Measurements from ENCODE around the gene NPAS2.

Gene NPAS2

DNA sequence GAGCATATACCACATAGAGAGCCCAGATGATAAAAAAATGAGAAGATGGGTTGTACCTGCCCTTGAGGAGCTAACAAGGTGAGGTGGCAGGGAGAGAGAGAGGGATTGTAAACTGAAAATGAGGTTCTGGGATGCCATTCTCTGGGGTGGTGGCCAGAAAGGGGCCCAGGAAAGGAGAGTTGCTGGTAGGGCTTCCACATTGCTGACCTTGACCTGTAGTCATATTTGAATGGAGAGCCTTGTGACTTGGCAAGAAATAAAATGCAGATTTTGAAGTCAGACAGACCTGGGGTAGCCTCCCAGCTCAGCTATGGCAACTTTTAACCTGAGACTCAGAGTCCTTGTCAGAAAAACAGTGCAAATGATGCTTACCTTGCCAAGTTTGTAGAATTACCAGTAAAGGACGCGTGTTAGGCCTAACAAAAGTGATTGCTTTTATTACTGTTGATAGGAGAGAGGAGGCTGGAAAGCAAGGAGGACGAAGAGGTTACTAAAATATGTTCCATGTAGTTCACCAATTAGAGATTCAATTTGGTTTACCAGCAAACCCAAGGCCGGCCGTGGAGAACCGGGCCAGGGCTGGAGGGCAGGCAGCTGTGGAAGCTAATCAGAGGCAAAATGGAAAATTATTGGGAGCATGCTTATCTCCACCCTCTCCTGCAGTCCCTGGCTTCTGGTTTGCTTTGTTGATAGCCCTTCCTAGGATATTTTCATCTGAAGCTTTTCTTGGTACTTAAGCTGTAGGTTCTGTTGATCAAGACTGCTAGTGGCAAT lies 3.9 kb downstream of the NPAS2 start:
- Histone ChIP-seq H3K9ac (no peak overlapping the region), H3K4me1 (no peaks in the 10 kb centered on the region), H3K9me3 (replicated peaks in 1 of 11) (peaks cover 32 to 44% (median 37%) of the 10 kb centered on the region in 11 experiments), H3K36me3 (no peaks in the 10 kb centered on the region; a peak in 1 of 22 replicates), H4K20me1 (no peaks in the 10 kb centered on the region), H3K4me3 (no peak overlapping the region), H3K27me3 (peaks cover 19 to 29% (median 26%) of the 10 kb centered on the region in 11 experiments), H3K27ac (no peak overlapping the region), H3K4me2 (no peak overlapping the region)
- no peak for TF ChIP-seq Cebpa-rat (IDR thresholded peaks at IDR 0.05)

DNA sequence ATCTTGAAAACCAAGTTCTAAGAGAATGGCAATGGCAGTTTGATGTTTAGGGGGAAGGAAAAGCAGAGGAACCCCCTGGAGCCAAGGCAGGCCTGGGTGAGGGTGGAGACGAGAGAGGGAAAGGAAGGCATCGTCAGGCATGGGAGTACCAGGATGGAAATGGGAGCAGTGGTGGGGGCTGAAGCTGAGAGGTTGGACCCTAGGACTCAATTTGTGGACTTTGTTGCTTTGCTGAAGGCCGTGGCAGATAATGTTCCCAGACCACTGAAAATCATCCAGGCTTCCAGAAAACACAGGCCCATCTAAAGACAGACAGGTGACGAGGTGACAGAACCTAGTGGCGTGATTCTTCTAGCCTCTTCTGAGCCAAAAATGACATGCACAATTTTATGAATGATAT lies 4.9 kb downstream of the NPAS2 start:
- Histone ChIP-seq H3K9me3 (replicated peaks in 1 of 11) (peaks cover 29 to 47% (median 34%) of the 10 kb centered on the region in 11 experiments), H3K27me3 (peaks cover 12 to 21% (median 18%) of the 10 kb centered on the region in 11 experiments), H3K9ac (no peak overlapping the region), H3K4me3 (no peak overlapping the region), H3K36me3 (no peaks in the 10 kb centered on the region), H3K4me1 (no peaks in the 10 kb centered on the region), H4K20me1 (no peaks in the 10 kb centered on the region), H3K27ac (no peak overlapping the region), H3K4me2 (no peak overlapping the region)
- TF ChIP-seq Cebpa-rat (IDR thresholded peaks at IDR 0.05): no peak

- TF ChIP-seq Cebpa-rat (IDR thresholded peaks at IDR 0.05): no peak
- no peak overlapping the region for H3K27ac ChIP-seq
- H3K27me3 ChIP-seq: peaks cover 0 to 5% (median 2%) of the 10 kb centered on the region in 11 experiments; a peak in 8 of 22 replicates
- peaks cover 16 to 31% (median 21%) of the 10 kb centered on the region in 11 experiments for H3K9me3 ChIP-seq (replicated peaks in 1 of 11)
- H3K4me3 ChIP-seq: no peak overlapping the region
- H3K4me1 ChIP-seq: no peaks in the 10 kb centered on the region
- no peak overlapping the region for H3K9ac ChIP-seq
- H4K20me1 ChIP-seq: no peaks in the 10 kb centered on the region
- no peaks in the 10 kb centered on the region for H3K36me3 ChIP-seq
- H3K4me2 ChIP-seq: no peak overlapping the region
These were observed 6.6 kb downstream of the NPAS2 start for GRCh38 chr2:100826494-100826893.

GRCh38 chr2:100831158-100831750 lies 11.3 kb downstream of the NPAS2 start:
- no peak overlapping the region for H3K4me2 ChIP-seq
- no peaks in the 10 kb centered on the region for H3K27me3 ChIP-seq
- no peaks in the 10 kb centered on the region for H3K36me3 ChIP-seq
- no peak for TF ChIP-seq Cebpa-rat (IDR thresholded peaks at IDR 0.05)
- H3K27ac ChIP-seq: no peak overlapping the region
- H3K9ac ChIP-seq: no peak overlapping the region
- no peaks in the 10 kb centered on the region for H4K20me1 ChIP-seq
- peaks cover 16 to 30% (median 21%) of the 10 kb centered on the region in 11 experiments for H3K9me3 ChIP-seq (replicated peaks in 1 of 11)
- no peak overlapping the region for H3K4me3 ChIP-seq
- peaks cover 0 to 16% (median 0%) of the 10 kb centered on the region in 10 experiments; a peak in 6 of 20 replicates for H3K4me1 ChIP-seq

DNA sequence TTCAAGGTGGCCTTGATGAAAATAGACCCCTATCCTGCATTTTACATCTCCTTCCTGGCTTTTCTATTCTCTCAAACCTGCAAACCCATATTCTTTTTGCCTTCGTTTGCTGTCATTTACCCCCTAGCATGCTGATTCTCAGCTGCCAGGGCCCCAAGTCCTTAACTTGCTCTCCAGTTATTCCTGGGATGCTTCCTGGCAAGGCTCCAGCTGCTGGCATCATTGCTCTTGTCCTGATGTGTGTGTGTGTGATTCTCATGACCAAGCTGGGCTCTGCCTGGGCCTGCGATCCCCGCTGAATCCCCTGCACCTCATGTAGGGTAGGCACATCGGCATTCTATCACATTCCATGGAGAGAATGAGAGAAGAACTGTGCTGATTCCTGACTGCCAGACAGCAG lies 11.9 kb downstream of the NPAS2 start:
- TF ChIP-seq Cebpa-rat (IDR thresholded peaks at IDR 0.05): no peak
- Histone ChIP-seq H3K9ac (no peak overlapping the region), H3K9me3 (replicated peaks in 1 of 11) (peaks cover 16 to 30% (median 21%) of the 10 kb centered on the region in 11 experiments), H3K27ac (no peak overlapping the region), H3K4me2 (no peak overlapping the region), H3K36me3 (no peaks in the 10 kb centered on the region), H3K4me3 (no peak overlapping the region), H4K20me1 (no peaks in the 10 kb centered on the region), H3K27me3 (no peaks in the 10 kb centered on the region), H3K4me1 (peaks cover 0 to 16% (median 0%) of the 10 kb centered on the region in 10 experiments; a peak in 6 of 20 replicates)

GRCh38 chr2:100832885-100833284 lies 12.9 kb downstream of the NPAS2 start:
- H3K36me3 ChIP-seq: no peaks in the 10 kb centered on the region
- H4K20me1 ChIP-seq: no peaks in the 10 kb centered on the region

GRCh38 chr2:100833331-100833730 lies 13.4 kb downstream of the NPAS2 start:
- no peak for TF ChIP-seq Cebpa-rat (IDR thresholded peaks at IDR 0.05)
- Histone ChIP-seq H3K9me3 (replicated peaks in 1 of 11) (peaks cover 6 to 15% (median 9%) of the 10 kb centered on the region in 11 experiments), H3K27me3 (no peaks in the 10 kb centered on the region), H3K27ac (no peak overlapping the region), H4K20me1 (no peaks in the 10 kb centered on the region), H3K4me1 (peaks cover 0 to 16% (median 0%) of the 10 kb centered on the region in 10 experiments; a peak in 6 of 20 replicates), H3K4me2 (no peak overlapping the region), H3K9ac (no peak overlapping the region), H3K4me3 (no peak overlapping the region), H3K36me3 (no peaks in the 10 kb centered on the region)

More at GRCh38 chr2:100832885-100833284, 12.9 kb downstream of the NPAS2 start:
- no peak for TF ChIP-seq Cebpa-rat (IDR thresholded peaks at IDR 0.05)
- Histone ChIP-seq H3K4me3 (no peak overlapping the region), H3K27me3 (no peaks in the 10 kb centered on the region), H3K4me2 (no peak overlapping the region), H3K27ac (no peak overlapping the region), H3K9me3 (replicated peaks in 1 of 11) (peaks cover 11 to 20% (median 14%) of the 10 kb centered on the region in 11 experiments), H3K9ac (no peak overlapping the region), H3K4me1 (peaks cover 0 to 16% (median 0%) of the 10 kb centered on the region in 10 experiments; a peak in 6 of 20 replicates)

- peaks cover 0 to 7% (median under 1%) of the 10 kb centered on the region in 11 experiments; a peak in 9 of 22 replicates for H3K9me3 ChIP-seq (replicated peaks in 1 of 11)
- no peaks in the 10 kb centered on the region for H3K27me3 ChIP-seq
- no peaks in the 10 kb centered on the region for H3K36me3 ChIP-seq
These were observed 14.3 kb downstream of the NPAS2 start for GRCh38 chr2:100834221-100834620.

DNA sequence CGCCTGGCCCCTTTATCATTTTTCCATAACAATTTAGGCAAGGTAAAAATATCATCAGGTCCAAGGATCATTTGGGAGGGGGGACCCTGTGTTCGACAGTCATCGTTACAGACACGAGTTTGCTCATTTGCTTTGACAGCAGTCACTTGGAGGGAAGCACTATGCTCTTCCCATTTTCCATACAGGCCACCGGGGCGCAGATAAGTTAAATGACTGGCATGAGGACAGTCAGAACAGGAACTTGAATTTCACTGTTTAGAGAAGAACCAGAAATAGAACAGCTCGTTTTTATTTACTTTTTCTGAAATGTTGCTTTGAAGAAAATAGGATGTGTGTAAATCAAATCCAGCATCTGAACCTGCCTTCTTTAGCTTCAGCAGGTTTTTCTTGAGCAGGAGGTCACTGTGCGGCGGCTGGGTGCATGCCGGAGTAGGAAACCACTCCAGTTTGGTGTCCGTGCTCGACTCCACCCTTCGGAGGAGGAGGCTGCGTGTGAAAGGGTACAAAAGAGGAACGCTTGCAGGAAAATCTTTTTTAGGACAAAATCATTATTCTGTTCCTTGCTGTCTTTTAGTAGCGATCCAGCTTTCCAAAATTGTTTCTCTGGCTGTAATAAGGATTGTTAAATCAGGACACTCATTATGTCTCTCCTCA lies 15.2 kb downstream of the NPAS2 start:
- H3K4me2 ChIP-seq: peak overlapping the region in 3 of 11 experiments; percentile 17 to 72 (median 71); a peak in 5 of 22 replicates
- no peaks in the 10 kb centered on the region for H4K20me1 ChIP-seq
- H3K4me1 ChIP-seq: peaks cover 0 to 16% (median 0%) of the 10 kb centered on the region in 10 experiments; a peak in 6 of 20 replicates
- no peak overlapping the region for H3K4me3 ChIP-seq
- no peaks in the 10 kb centered on the region for H3K9me3 ChIP-seq (replicated peaks in 1 of 11)
- H3K27ac ChIP-seq: peak overlapping the region in 1 of 11 experiments; percentile 25; a peak in 1 of 22 replicates
- no peaks in the 10 kb centered on the region for H3K27me3 ChIP-seq
- no peak for TF ChIP-seq Cebpa-rat (IDR thresholded peaks at IDR 0.05)
- no peaks in the 10 kb centered on the region for H3K36me3 ChIP-seq
- H3K9ac ChIP-seq: 0 out of 22 replicates have a peak overlapping the region, but pooled peaks of 1 of the 11 experiments have one; percentile 51

More at GRCh38 chr2:100834221-100834620, 14.3 kb downstream of the NPAS2 start:
- Histone ChIP-seq H3K4me3 (no peak overlapping the region), H3K9ac (no peak overlapping the region), H3K4me1 (peaks cover 0 to 16% (median 0%) of the 10 kb centered on the region in 10 experiments; a peak in 6 of 20 replicates), H3K27ac (no peak overlapping the region), H4K20me1 (no peaks in the 10 kb centered on the region), H3K4me2 (0 out of 22 replicates have a peak overlapping the region, but pooled peaks of 1 of the 11 experiments have one; percentile 71)
- TF ChIP-seq Cebpa-rat (IDR thresholded peaks at IDR 0.05): no peak
